H9 (cell line): ENCODE data around the gene ITPR1. TPM values are rescaled to one million over a fixed set of nuclear protein-coding genes. Genes with fewer than 3 reads are reported as not detected.

Source experiments
- DNase-seq: peaks from one replicate; pipeline ENCODE4 v3.0.0-alpha.2; 2017
- H2AFZ ChIP-seq: one replicate; pipeline ENCODE4 v1.6.1; 2013; ENCODE audit warnings: mild to moderate bottlenecking, low read length, control low read depth, moderate library complexity
- H2AK5ac ChIP-seq: 2 replicates; pipeline ENCODE4 v1.6.1; 2013; ENCODE audit warnings: low read length, control low read depth, mixed read lengths; ENCODE audit not compliant: insufficient read length
- H2BK120ac ChIP-seq: one replicate; pipeline ENCODE4 v1.6.1; 2013; ENCODE audit warnings: low read depth, mild to moderate bottlenecking, low read length, control low read depth, inconsistent platforms; ENCODE audit not compliant: poor library complexity, severe bottlenecking
- H2BK12ac ChIP-seq: 2 replicates; pipeline ENCODE4 v1.6.1; 2013; ENCODE audit warnings: low read length, control low read depth, mixed read lengths, low read depth; ENCODE audit not compliant: insufficient read length
- H2BK15ac ChIP-seq: 2 replicates; pipeline ENCODE4 v1.6.1; 2013; ENCODE audit warnings: low read depth, low read length, control low read depth
- H2BK20ac ChIP-seq: one replicate; pipeline ENCODE4 v1.6.1; 2013; ENCODE audit warnings: low read depth, mild to moderate bottlenecking, low read length, control low read depth, inconsistent platforms; ENCODE audit not compliant: poor library complexity, severe bottlenecking
- H2BK5ac ChIP-seq: 2 replicates; pipeline ENCODE4 v1.6.1; 2013; ENCODE audit warnings: low read length, control low read depth, mixed read lengths; ENCODE audit not compliant: insufficient read length
- H3K14ac ChIP-seq: 2 replicates; pipeline ENCODE4 v1.6.1; 2013; ENCODE audit warnings: low read length, control low read depth; ENCODE audit not compliant: insufficient read depth
- H3K18ac ChIP-seq: 2 replicates; pipeline ENCODE4 v1.6.1; 2013; ENCODE audit warnings: low read depth, mild to moderate bottlenecking, mixed read lengths, low read length, control low read depth; ENCODE audit not compliant: insufficient read length
- H3K23ac ChIP-seq: 2 replicates; pipeline ENCODE4 v1.6.1; 2013; ENCODE audit warnings: low read length, control low read depth, mixed read lengths, low read depth; ENCODE audit not compliant: insufficient read length
- H3K23me2 ChIP-seq: 2 replicates; pipeline ENCODE4 v1.6.1; 2013; ENCODE audit warnings: low read depth, mild to moderate bottlenecking, mixed read lengths, low read length, control low read depth; ENCODE audit not compliant: insufficient read length, poor library complexity, severe bottlenecking
- H3K27ac ChIP-seq: 2 replicates; pipeline ENCODE4 v1.5.1; 2013; ENCODE audit warnings: low read length, control low read depth, mixed read lengths, low read depth; ENCODE audit not compliant: insufficient read length
- H3K27me3 ChIP-seq: 2 replicates; pipeline ENCODE4 v1.6.1; 2013; ENCODE audit warnings: low read length, control low read depth, inconsistent platforms; ENCODE audit not compliant: insufficient read depth
- H3K4ac ChIP-seq: 2 replicates; pipeline ENCODE4 v1.6.1; 2013; ENCODE audit warnings: low read depth, mild to moderate bottlenecking, control low read depth, inconsistent platforms, low read length, moderate library complexity
- H3K4me1 ChIP-seq: 2 replicates; pipeline ENCODE4 v1.6.1; 2013; ENCODE audit warnings: low read length, control low read depth, inconsistent platforms; ENCODE audit not compliant: insufficient read depth
- H3K4me2 ChIP-seq: 2 replicates; pipeline ENCODE4 v1.6.1; 2013; ENCODE audit warnings: low read length, control low read depth, mixed read lengths; ENCODE audit not compliant: insufficient read length, insufficient read depth
- H3K56ac ChIP-seq: 2 replicates; pipeline ENCODE4 v1.6.1; 2013; ENCODE audit warnings: low read depth, mild to moderate bottlenecking, mixed read lengths, low read length, control low read depth; ENCODE audit not compliant: insufficient read length
- H3K79me1 ChIP-seq: 2 replicates; pipeline ENCODE4 v1.6.1; 2013; ENCODE audit warnings: low read depth, mild to moderate bottlenecking, moderate library complexity, low read length, control low read depth, inconsistent platforms; ENCODE audit not compliant: insufficient read depth, poor library complexity, severe bottlenecking
- H3K79me2 ChIP-seq: 2 replicates; pipeline ENCODE4 v1.6.1; 2013; ENCODE audit warnings: low read length, control low read depth, inconsistent platforms; ENCODE audit not compliant: insufficient read depth
- H3K9ac ChIP-seq: 2 replicates; pipeline ENCODE4 v1.6.1; 2013; ENCODE audit warnings: low read length, control low read depth, mixed read lengths; ENCODE audit not compliant: insufficient read length; ENCODE audit errors: extremely low read depth
- H3K9me3 ChIP-seq: one replicate; pipeline ENCODE4 v1.6.1; 2013; ENCODE audit warnings: low read depth, low read length, inconsistent platforms; ENCODE audit not compliant: control insufficient read depth
- H3T11ph ChIP-seq: one replicate; pipeline ENCODE4 v1.6.1; 2013; ENCODE audit warnings: mild to moderate bottlenecking, low read length, control low read depth, inconsistent platforms
- H4K20me1 ChIP-seq: one replicate; pipeline ENCODE4 v1.6.1; 2013; ENCODE audit not compliant: control insufficient read depth, insufficient read length, insufficient read depth
- H4K5ac ChIP-seq: 2 replicates; pipeline ENCODE4 v1.6.1; 2013; ENCODE audit warnings: low read depth, mild to moderate bottlenecking, mixed read lengths, low read length, control low read depth; ENCODE audit not compliant: insufficient read length
- H4K8ac ChIP-seq: replicated peaks from 2 replicates; pipeline ENCODE4 v1.6.1; 2013; ENCODE audit warnings: low read length, control low read depth, mixed read lengths, low read depth; ENCODE audit not compliant: insufficient read length
- H4K91ac ChIP-seq: 2 replicates; pipeline ENCODE4 v1.6.1; 2013; ENCODE audit warnings: low read depth, mild to moderate bottlenecking, moderate library complexity, mixed read lengths, low read length, control low read depth; ENCODE audit not compliant: insufficient read length
- H3K27ac Mint-ChIP-seq, 3 experiments: 2 replicates in 2 of 3; 3 replicates in 1 of 3; pipeline ENCODE4 v1.8.0; 2020 to 2021; ENCODE audit warnings: mixed read lengths in 3 of 3, mild to moderate bottlenecking in 1 of 3, moderate library complexity in 1 of 3
- H3K27me3 Mint-ChIP-seq: 2 replicates; pipeline ENCODE4 v1.8.0; 2021; ENCODE audit warnings: low read depth, mild to moderate bottlenecking, moderate library complexity, mixed read lengths
- H3K36me3 Mint-ChIP-seq, 3 experiments: 2 replicates in 2 of 3; 3 replicates in 1 of 3; pipeline ENCODE4 v1.8.0; 2020 to 2021; ENCODE audit warnings: low read depth in 3 of 3, mixed read lengths in 3 of 3; ENCODE audit not compliant: insufficient read depth in 1 of 3
- H3K4me1 Mint-ChIP-seq, 2 experiments: 2 replicates each; pipeline ENCODE4 v1.8.0; 2020; ENCODE audit warnings: mixed read lengths in 2 of 2
- H3K4me3 Mint-ChIP-seq, 2 experiments: 2 replicates in 1 of 2; 3 replicates in 1 of 2; pipeline ENCODE4 v1.8.0; 2020 to 2021; ENCODE audit warnings: mild to moderate bottlenecking in 2 of 2, mixed read lengths in 2 of 2, moderate library complexity in 1 of 2
- H3K9me3 Mint-ChIP-seq, 2 experiments: 2 replicates in 1 of 2; 3 replicates in 1 of 2; pipeline ENCODE4 v1.8.0; 2020; ENCODE audit warnings: mild to moderate bottlenecking in 2 of 2, mixed read lengths in 2 of 2, moderate library complexity in 1 of 2
- CTCF ChIP-seq: fragments of 200-600 bp; sonication (generic); conservative IDR thresholded peaks from 3 replicates; pipeline ENCODE4 v1.8.0; 2021; ENCODE audit warnings: antibody characterized with exemption, mild to moderate bottlenecking
- WGBS: extraction: QIAGEN DNeasy Blood & Tissue Kit; methylation state at CpG from one replicate; pipeline ENCODE4 v1.1.7; 2013; ENCODE audit warnings: missing lambda C conversion rate, low lambda C conversion rate, mixed read lengths; ENCODE audit not compliant: insufficient read length; ENCODE audit errors: extremely low coverage; 5-methylcytosine and 5-hydroxymethylcytosine counted together
- total RNA-seq: library from RNA; stranded (reverse); gene quantifications from 2 replicates; pipeline ENCODE4 v1.2.1, GENCODE V29; 2021

ITPR1 gene
- total RNA-seq, 1 experiment from 2014 or later: 4.2 TPM

DNA sequence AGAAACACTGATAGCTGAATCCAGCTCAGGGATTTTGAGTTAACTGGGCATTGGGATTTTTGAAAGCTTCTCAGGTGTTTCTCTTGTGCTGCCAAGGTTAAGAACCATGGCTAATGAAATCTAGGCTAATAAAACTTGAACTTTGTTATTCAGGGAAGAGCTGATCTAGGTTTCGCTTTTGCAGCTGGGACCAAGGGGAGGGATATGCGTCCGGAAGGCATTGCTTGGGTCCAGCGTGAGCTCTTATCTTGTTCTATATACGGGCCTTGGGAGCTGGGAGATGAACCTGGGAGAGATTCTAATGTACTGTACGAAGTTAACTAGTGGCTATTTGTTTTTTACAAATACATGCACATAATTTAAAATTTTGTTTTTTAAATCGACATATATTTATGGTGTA is 29.8 kb downstream of the ITPR1 start:
- Histone ChIP-seq H2BK15ac (no peak overlapping the region), H4K91ac (no peak overlapping the region), H4K20me1 (no peaks in the 10 kb centered on the region), H2BK120ac (no peak overlapping the region), H2AK5ac (no peak overlapping the region), H4K5ac (no peak overlapping the region), H3K4me2 (no peak overlapping the region), H2BK20ac (no peak overlapping the region), H4K8ac (no peak overlapping the region), H3K9ac (no peak overlapping the region), H3K4me1 (no peaks in the 10 kb centered on the region), H3K23me2 (no peaks in the 10 kb centered on the region), H3K14ac (no peak overlapping the region), H3K27me3 (no peaks in the 10 kb centered on the region), H2BK5ac (no peak overlapping the region), H3K9me3 (no peaks in the 10 kb centered on the region), H3K27ac (no peak overlapping the region), H2BK12ac (no peak overlapping the region), H3K23ac (no peak overlapping the region), H2AFZ (no peak overlapping the region), H3K4ac (no peak overlapping the region), H3K79me2 (no peaks in the 10 kb centered on the region), H3K56ac (no peak overlapping the region), H3T11ph (no peak overlapping the region), H3K79me1 (peaks cover 3% of the 10 kb centered on the region), H3K18ac (no peak overlapping the region)
- Mint-ChIP-seq H3K36me3 (no peaks in the 10 kb centered on the region), H3K27ac (no peak overlapping the region), H3K4me1 (no peaks in the 10 kb centered on the region), H3K4me3 (no peak overlapping the region), H3K9me3 (no peaks in the 10 kb centered on the region), H3K27me3 (no peaks in the 10 kb centered on the region)
- no peak for DNase-seq
- no CpG with 5 or more reads among the region's 7 CpGs for WGBS
- TF ChIP-seq CTCF: no peak
